ENCODE measurements around the gene PWWP2B. TPM values are rescaled to one million over a fixed set of nuclear protein-coding genes. Genes with fewer than 3 reads are reported as not detected.
A peak's percentile ranks its signal among the peaks of the same experiment; 100 is the strongest.

The PWWP2B gene
- total and polyA plus RNA-seq, 2 experiments from 2014 or later = 2.3 to 12.8 TPM

DNA sequence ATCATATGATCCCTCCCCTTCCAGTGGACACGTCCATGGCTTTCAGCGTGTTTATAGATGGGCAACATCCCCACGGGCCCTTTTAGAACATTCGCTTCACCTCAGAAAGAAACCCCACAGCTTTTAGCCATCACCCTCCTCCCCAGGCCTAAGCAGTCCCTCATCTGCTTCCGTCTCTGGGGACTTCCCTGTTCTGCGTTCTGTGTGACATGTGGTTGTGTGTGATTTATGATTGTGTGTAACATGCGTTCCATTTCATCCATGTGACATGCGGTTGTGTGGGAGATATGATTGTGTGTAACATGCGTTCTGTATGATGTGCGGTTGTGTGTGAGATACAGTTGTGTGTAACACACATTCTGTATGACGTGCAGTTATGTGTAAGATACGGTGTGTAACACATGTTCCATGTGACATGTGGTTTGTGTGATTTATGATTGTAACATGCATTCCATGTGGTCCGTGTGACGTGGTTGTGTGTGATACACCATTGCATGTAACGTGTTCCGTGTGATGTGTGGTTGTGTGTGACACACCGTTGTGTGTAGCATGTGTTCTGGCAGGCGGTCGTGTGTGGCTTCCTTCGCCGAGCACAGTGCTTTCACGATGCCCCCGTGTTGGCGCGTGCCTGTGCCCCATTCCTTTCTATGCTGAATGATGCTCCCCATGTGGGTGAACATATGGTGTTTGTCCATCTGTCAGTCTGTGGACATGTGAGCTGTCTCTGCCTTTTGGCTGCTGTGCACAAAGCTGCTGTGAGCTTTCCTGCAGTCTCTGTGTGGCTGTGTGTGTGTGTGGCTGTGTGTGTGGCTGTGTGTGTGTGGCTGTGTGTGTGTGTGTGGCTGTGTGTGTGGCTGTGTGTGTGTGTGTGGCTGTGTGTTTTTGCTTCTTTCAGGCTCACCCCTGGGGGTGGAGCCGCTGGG, 26.2 kb downstream of the PWWP2B start (continued):
- TF ChIP-seq ZNF331 (CRISPR knock-in tag; IDR thresholded peaks at IDR 0.05; ENCODE audit: low read depth) (no peak), CREB1 (CRISPR knock-in tag; IDR thresholded peaks at IDR 0.05; ENCODE audit: low read depth) (no peak), ZNF114 (CRISPR knock-in tag; IDR thresholded peaks at IDR 0.05) (no peak), EZH2phosphoT487 (IDR thresholded peaks at IDR 0.05; ENCODE audit: unreplicated experiment) (no peak), EZH2 (IDR thresholded peaks at IDR 0.05; ENCODE audit: low read depth, unreplicated experiment) (no peak)
- TF ChIP-seq, protein P1, sequence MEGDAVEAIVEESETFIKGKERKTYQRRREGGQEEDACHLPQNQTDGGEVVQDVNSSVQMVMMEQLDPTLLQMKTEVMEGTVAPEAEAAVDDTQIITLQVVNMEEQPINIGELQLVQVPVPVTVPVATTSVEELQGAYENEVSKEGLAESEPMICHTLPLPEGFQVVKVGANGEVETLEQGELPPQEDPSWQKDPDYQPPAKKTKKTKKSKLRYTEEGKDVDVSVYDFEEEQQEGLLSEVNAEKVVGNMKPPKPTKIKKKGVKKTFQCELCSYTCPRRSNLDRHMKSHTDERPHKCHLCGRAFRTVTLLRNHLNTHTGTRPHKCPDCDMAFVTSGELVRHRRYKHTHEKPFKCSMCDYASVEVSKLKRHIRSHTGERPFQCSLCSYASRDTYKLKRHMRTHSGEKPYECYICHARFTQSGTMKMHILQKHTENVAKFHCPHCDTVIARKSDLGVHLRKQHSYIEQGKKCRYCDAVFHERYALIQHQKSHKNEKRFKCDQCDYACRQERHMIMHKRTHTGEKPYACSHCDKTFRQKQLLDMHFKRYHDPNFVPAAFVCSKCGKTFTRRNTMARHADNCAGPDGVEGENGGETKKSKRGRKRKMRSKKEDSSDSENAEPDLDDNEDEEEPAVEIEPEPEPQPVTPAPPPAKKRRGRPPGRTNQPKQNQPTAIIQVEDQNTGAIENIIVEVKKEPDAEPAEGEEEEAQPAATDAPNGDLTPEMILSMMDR (conservative IDR thresholded peaks at IDR 0.05; ENCODE audit: low read depth in 2 of 2) = no peak

DNA sequence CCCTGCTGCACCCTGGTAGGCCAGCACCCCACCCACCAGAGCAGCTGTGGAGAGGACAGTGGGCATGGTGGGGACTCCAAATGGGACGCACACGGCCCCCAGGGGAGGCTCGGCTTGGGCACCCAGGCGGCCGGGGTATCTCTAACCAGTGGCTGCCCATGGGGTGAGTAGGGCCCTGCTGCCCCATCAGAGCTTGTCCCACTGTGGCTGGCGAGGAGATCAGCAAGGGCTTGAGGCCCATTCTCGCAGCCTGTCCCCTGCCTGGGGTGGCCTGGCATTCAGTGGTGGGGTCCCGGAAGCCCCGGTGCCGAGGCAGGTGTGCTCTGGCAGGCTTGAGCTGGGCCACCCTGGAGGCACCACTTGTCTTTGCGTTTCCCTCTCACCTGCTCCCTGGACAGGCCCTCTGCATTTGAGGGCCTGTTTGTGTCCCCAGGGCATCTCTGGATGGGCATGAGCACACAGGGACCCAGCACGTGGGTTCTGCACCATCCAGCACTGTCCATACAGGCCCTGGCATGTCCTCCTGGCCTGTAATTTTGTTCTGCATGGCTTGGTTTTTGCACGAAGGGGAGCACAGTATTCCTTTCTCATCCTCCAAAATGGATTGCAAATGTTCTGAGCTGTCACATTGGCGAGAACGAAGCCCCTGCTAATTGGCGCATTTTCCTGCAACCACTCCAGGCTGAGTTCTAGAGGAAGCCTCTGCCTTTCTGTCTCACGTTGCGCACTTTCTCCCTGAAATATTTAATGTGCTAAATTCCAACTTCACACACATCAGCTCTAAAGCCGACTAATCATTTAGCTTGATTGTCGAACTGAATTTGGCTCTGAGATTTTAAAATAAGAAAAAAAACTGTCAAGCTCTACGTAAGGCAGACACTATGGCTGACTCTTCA, 27.2 kb downstream of the PWWP2B start:
- Histone ChIP-seq H3K9me2 (ENCODE audit: insufficient read depth) (no peaks in the 10 kb centered on the region), H3F3A (replicated peaks; ENCODE audit: low read depth) (0 out of 2 replicates have a peak, but pooled peaks cover 14% of the 10 kb centered on the region), H2AFZ (no peak overlapping the region), H3K27ac (ENCODE audit: low read depth) (peak overlapping the region; percentile 81), H3K79me2 (replicated peaks; ENCODE audit: insufficient read depth) (no peaks in the 10 kb centered on the region), H3K4me3 (no peak overlapping the region), H3K27me3 (ENCODE audit: insufficient read depth) (no peaks in the 10 kb centered on the region), H4K20me1 (replicated peaks; ENCODE audit: insufficient read depth) (no peaks in the 10 kb centered on the region), H3K4me1 (ENCODE audit: insufficient read depth) (no peaks in the 10 kb centered on the region), H3K4me2 (no peak overlapping the region), H3K36me3 (ENCODE audit: insufficient read depth) (no peaks in the 10 kb centered on the region)
- DNase-seq (ENCODE audit: low spot score) (no peak), ATAC-seq (no peak)
- Mint-ChIP-seq H3K27ac (no peak overlapping the region), H3K27me3 (ENCODE audit: insufficient read depth, low read depth, poor library complexity) (no peaks in the 10 kb centered on the region), H3K36me3 (ENCODE audit: low read depth) (no peaks in the 10 kb centered on the region; the same call in 2 of the 3 replicates), H3K9me3 (no peaks in the 10 kb centered on the region; the same call in 2 of the 3 replicates), H3K4me1 (peaks cover 17% of the 10 kb centered on the region), H3K4me3 (no peak overlapping the region)
- TF ChIP-seq JUNB (IDR thresholded peaks at IDR 0.05; ENCODE audit: unreplicated experiment) (no peak), ZNF114 (CRISPR knock-in tag; IDR thresholded peaks at IDR 0.05) (no peak), NANOG (IDR thresholded peaks at IDR 0.05; ENCODE audit: borderline replicate concordance) (no peak), ZNF331 (CRISPR knock-in tag; IDR thresholded peaks at IDR 0.05; ENCODE audit: low read depth) (no peak), EZH2phosphoT487 (IDR thresholded peaks at IDR 0.05; ENCODE audit: unreplicated experiment) (no peak), STAT1 (IDR thresholded peaks at IDR 0.05; ENCODE audit: unreplicated experiment) (no peak), POLR2AphosphoS5 (IDR thresholded peaks at IDR 0.05; ENCODE audit: low read depth) (no peak), EZH2 (IDR thresholded peaks at IDR 0.05; ENCODE audit: low read depth, unreplicated experiment) (no peak), REST (IDR thresholded peaks at IDR 0.05; ENCODE audit: unreplicated experiment) (no peak)
- TF ChIP-seq, protein P1 (conservative IDR thresholded peaks at IDR 0.05; ENCODE audit: low read depth in 2 of 2) = no peak
- TF ChIP-seq, protein P2, sequence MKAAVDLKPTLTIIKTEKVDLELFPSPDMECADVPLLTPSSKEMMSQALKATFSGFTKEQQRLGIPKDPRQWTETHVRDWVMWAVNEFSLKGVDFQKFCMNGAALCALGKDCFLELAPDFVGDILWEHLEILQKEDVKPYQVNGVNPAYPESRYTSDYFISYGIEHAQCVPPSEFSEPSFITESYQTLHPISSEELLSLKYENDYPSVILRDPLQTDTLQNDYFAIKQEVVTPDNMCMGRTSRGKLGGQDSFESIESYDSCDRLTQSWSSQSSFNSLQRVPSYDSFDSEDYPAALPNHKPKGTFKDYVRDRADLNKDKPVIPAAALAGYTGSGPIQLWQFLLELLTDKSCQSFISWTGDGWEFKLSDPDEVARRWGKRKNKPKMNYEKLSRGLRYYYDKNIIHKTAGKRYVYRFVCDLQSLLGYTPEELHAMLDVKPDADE (IDR thresholded peaks at IDR 0.05) = no peak
